SIG-M5 treated with dmso at 0.1 percent for 504 hours (cell line): ENCODE results near the gene CFAP77.

Experiments
- DNase-seq: peaks from one replicate; lab custom pipeline; 2025; ENCODE audit not compliant: unreplicated experiment; lab: John Stamatoyannopoulos, UW

The CFAP77 gene

DNA sequence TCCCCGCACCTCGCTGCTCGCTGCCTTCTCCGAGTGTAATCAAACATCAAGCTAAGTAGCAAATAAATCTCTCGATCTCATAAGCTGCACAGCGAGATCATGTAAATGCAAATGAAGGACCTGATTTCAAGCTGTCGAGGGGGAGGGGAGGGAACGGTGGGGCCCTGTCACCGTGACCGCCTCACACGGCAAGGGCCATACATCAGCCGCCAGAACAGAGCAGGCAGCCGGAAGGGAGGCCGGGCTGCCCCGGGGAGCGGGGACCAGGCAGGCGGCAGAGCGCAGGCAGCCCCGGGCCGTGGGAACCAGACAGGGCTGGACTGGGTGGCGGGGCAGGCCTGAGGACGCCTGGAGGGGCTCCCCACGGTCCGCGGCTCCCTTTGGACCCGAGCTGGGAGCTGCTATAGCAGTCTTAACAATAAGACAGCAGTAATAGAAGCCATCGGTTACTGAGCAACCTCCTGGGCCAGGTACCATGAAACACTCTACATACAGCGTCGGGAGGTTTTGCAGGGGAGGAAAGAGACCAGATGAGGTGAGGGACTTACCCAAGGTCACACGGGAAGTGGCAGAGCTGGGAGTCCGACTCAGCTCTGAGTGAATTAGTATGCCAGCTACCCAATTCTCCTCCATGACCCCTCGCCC is 76.8 kb downstream of the CFAP77 start:
- DNase-seq: no peak

DNA sequence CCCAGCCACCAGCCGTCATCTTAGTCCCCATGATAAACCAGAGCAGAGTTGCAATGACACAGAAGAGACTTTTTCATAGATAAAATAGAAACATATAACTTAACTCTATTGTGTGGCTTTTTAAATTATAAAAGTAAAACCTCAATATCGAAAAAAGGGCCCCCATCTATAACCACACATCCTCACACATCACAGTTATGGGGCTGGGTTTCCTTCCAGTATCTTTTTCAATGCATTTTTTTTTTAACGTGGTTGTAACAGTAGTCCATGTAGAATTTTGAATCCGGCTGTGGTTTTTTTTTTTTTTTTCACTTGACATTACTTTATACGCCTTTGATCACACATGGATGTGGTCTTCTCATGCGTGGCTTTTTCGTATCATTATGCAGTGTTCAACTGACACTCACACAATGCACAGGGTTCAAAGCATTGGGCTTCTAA is 77.4 kb downstream of the CFAP77 start:
- DNase-seq: no peak

DNA sequence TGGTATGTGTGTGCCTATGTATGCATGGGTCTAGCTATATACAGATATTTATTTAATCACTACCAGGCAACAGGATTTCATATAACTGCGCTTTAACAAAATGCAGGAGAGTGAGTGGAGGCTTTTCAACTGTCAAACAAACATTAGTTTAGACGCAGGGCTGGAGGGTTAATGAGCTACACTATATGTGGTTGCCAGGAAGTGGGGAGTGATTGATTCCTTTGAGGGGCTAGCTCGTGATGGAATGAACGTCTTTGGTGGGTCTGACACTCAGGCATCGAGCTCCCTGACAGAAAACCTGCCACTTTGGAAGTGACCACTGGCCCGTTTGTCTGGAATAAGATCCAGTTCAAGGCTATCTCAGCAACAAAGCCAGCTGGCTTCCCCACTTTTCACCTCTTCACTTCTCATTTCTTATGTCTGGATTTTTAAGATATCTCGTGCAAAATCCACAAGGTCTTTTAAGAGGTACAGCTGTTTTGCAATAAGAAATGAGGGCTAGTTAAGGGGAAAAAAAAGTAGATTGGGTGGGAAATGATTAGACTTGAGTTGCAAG is 78.0 kb downstream of the CFAP77 start:
- no peak for DNase-seq

DNA sequence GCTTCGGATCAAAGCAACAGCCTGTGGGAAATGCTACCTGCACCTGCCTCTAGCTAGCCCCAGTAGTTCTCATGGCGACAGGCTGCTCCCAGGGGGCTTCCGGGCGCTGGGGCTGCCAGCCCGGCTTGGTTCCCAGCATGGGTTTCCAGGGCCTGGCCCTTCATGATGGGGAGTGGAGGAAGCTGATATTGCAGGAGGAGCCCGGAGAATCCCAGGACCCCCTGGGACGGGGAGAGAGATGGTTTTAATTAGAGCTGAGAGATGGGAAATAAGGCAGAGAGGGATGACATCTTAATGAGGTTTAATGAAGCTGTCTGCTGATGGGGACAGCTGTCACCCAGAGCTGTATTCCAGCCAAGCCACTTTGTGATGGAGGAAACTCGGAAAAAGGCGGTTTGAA is 78.6 kb downstream of the CFAP77 start:
- no peak for DNase-seq

DNA sequence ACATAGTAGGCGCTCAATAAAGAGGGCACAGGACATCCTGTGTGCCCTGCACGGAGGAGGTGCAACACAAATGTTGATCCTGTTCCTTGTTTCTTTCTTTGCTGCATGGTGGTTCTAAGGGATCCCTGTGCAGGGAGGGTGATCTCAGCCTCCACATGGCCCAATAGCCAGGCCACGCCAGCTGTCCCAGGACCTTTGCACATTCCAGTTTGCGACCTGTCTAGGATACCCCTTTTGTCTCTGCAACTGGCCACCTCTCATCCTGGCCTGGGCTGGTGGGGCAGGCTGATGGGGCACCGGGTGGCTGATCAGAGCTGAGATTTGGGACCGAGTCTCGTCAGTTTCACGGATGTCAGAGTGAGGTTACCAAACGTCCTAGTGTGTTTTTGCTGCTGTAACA is 79.5 kb downstream of the CFAP77 start:
- no peak for DNase-seq

DNA sequence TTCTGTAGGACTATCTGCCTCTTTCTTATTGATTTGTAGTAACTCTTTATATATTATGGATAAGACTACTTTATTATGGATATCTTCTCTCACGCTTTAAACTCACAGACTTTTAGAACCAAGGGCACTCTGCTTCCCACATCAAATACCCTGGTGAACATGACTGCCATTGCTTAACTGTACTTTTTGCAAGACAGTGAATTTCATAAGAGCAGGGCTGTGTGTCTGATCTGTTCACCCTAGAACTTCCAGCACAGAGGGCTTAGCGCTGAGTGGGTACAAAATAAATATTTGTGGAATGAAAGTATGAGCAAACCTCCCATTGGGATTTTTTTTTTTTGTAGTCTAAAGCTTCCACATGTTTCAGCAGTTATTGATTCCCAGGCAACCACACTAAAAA is 84.8 kb downstream of the CFAP77 start:
- DNase-seq: no peak

DNA sequence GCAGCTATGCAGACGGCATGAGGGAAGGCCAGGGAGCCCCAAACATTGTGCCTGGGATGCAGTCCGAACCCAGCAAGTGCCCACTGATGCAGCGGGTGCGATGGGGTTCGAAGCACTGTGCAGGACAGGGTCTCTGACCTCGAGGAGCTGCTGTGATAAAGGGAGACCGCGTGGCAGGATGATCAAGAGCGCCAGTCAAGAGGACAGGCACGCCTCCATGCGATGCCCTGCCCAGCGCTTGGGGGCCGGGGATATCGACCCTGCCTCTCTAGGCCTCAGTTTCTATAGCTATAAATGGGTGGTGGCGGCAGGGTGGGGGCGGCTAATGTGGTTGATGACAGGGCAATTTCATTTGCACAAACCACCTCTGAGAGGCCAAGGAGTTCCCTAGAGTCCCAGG is 87.7 kb downstream of the CFAP77 start:
- DNase-seq: no peak

DNA sequence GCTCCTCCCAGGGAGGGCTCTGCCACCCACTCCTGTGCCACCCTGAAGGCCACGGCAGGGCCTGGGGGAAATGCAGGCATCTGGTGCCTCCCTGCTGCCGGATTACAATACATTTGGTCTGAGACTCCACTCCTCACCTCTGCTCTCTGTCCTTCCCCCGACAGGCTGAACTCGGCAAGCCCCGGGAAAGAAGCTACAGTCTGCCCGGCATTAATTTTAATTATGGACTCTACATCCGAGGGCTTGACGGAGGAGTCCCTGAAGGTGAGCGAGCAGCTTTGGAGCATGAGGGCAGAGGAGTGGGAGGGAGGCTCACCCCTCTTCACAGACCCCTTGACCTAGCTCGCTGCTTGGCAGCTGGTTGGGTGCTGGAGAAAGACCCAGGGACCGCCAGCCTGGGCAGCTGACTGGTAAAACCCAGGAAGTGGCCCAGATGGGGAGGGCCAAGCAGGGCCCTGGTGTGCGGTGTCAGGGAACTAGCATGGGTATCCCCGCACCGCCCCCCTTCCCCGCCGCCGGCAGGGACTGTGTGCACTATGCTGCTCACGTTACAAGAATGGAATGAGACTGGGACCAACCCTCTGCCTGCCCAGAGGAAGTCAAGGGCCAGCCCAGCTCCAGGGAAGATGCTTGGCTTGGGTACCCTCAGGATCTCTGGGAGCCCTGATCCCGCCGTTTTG is 88.7 kb downstream of the CFAP77 start:
- DNase-seq: no peak

DNA sequence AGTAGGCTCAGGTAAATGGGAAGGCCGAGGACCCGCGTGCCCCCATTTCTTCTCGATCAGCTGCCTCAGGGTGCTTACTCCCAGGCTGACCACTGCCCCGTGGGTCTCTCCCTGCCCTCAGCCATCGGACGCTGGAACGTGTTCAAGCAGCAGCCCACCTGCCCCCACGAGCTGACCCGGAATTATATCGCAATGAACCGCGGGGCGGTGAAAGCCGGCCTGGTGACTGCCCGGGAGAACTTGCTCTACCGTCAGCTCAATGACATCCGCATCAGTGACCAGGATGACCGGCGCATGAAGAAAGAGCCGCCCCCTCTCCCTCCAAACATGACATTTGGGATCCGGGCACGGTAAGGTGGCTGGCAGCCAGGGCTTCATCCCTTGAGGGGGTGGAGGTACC is 89.2 kb downstream of the CFAP77 start:
- DNase-seq: no peak

DNA sequence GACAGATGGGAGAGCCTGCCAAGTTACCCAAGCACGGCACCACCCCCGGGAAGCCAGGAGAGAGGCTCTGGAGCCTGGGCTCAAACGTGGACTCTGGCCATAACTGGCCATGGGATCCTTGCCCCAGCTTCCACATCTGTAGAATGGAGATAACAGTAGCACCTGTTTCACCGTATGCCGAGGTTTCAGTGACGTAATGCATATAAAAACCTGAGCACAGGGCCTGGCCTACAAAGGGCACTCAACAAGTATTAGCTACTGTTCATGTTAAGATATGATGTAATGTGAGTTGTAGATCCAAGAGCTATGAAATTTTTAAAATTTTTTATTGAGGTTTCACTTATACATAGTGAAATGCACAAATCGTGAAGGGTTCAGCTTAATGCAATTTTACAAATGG is 90.2 kb downstream of the CFAP77 start:
- DNase-seq: no peak

DNA sequence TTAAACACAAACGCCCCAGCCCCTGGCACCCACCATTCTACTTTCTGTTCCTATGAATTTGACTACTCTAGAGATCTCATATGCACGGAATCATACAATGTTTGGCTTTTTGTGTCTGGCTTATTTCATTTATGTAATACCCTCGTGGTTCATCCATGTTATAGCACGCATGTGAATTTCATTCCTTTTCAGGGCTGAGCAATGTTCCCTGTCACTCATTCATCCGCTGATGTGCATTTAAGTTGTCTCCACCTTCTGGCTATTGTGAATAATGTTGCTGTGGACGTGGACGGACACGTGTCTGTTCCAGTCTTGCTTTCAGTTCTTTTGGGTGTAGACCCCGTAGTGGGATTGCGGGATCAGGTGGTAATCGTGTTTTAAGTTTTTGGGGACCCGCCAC is 92.5 kb downstream of the CFAP77 start:
- no peak for DNase-seq

DNA sequence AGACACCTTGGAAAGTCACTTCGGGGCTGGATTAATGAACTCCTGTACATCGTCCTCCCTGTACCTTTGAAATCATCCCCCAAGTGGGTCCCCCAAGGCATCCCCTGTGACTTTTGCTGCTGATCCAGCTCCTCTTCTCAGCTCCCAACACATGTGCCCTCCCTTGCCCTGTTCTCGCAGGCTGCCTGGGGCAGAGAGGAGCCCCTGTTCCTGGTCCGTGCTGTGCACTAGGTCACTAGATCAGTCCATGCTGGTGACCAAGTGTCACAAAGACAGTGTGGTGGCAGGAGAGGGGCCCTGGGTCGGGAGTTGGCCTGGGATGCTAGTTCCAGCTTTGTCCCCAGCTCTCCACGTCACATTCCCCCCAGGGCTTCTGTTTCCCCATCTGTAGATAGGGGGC is 93.1 kb downstream of the CFAP77 start:
- no peak for DNase-seq

DNA sequence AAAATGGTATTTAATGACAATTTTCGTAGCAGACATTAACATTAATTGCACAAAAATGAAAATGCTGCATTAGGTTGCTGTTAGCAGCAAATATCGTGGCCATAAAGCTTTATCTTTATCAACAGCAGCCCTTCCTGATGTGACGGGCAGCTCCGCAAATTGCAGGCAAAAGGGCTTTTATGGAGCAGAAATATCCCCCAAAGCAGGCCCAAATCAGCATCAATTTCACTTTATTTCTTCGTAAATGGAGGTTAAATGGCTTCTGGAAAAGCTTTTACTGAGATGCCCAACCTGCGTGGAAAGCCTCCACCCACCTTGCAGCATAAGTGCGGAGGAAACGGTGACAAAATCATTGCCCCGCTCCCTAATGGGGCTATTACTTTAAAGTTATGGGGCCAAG is 94.5 kb downstream of the CFAP77 start:
- DNase-seq: no peak

DNA sequence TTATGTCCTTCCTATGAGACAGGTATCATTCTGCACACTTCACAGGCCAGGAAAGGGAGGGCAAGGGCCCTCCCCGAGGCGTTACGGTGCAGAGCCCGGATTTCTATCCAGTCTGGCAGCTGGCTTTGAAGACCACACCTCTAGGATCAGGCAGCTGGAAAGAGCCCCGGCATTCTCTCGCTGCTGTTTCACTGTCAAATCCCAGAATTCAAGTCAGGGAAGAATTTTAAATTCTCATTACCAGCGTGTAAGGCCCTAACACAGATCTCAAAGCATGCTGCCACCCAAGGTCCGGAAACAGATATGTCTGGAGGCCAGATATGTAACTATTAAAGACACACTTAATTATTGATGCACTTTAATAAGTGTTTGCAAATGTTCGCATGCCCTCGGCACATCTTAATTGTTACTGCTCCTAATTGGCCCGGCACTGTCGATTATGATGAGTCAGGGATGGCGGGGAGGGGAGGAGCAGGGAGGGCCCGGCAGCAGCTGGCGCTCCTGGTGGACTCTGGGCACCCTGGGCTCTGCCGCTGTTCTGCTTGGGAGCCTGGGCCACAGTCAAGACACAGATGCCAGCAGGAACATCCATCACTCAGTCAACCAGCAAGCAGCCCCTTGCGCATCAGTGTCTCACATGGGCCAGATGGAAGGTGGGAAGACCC is 96.1 kb downstream of the CFAP77 start:
- DNase-seq: no peak

DNA sequence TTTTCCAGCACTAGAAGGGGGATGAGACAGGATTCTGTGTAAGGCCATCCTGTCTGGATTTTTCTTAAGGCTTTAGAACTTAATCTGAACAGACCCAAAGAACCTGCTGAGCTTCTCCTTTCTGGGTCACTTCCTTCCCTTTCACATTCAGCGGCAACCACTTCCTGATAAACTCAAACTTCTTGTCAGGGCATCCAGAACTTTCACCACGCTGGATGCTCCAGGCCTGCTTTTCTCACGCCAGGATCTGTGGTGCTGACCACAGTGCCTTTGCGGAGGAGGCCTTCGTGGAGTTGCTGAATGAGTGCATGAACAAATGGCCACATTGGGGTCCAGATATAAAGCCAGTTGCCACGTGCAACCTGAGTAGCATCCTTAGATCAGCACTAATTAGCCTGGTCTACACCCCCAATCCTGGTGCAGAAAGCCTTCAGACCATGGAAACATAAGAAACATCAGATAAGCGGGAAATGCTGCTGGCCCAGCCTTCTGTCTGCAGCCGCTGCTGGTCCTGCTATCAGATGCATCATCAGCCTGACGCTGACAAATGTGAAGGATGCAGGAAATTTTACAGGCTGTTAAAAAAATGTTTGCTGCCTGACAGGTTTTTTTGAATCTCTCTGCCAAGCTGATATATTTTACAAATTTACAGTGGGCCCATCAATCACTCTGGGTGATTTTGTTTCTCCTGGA is 97.1 kb downstream of the CFAP77 start:
- DNase-seq: peak; percentile 14

DNA sequence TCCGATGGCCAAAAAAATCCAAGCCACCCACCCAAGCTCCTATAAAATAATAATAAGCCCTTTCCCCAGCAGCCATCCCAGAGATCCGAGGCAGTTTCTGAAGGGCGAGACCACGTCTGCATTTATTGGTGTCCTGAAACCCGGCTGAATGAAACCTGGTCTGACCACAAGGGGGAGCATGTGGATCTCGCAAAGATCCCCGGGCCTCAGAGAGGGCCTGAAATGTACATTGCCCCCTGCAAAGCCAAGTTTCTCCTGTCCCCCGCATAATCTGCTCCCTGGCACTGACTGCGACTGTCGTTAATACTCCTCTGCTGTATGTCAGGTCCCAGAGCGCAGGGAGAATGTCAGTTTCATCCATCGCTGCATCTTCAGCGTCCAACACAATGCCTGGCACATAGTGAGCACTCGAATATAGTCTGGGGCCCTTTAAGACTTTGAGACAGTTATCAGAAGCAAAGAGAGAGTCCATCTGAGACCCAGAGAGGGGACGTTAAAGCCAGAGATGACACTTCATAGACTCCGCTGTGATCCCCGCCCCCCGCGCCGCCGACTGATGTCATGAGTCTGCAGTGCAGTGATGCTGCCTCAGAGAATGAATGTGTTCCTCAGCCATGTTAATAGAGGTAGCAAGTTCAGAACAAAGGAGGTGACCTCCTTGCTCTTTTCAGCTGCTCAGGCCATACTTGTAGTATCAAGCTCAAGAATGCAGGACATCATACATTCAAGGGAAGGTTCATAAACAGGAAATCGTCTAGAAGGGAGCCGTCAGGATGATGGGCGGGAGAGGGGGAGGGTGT is 97.9 kb downstream of the CFAP77 start:
- peak; percentile 46 for DNase-seq

DNA sequence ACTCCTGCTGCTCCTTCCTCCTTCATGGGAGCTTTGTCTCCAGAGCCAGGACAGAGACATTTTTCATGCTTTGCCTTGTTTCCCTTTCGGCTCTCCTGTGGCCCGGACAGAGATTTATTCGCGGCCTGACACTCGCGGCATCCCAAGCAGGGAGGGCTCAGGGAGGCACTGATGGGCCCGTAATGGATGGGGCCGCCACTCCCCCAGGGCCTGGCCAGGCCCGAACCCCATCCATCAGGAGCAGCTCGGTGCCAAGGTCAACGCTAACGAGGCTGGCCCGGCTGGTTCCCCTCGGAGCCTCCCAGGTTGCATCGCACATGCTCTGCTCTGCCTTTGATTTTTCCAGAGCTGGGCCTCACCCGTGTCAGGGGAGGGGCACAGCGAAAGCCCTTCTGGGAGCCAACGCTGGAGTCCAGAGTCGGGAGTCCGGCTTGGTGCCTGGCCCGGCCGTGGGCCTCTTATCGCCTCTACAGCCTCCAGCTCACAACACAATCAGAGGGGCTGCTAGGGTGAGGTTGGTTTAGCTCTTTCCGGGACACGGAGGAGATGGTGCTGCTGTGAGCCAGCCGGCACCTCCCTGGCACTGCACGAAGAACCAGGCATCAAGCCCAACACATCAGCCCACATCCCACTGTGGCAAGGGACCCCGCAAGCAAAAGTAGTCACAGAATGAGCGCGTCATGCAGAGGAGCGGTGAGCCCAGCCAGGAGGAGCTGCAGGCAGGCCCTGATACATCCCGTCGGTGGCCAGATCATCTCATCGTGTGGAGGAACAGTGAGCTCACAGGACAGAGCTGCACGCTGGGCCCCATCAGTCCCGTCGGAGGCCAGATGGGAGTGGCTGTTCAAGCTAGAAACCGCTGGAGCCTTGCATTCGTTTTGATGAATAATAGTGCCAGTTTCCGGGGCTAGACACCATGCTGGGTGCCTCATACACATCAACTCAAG is 100.2 kb downstream of the CFAP77 start:
- no peak for DNase-seq

DNA sequence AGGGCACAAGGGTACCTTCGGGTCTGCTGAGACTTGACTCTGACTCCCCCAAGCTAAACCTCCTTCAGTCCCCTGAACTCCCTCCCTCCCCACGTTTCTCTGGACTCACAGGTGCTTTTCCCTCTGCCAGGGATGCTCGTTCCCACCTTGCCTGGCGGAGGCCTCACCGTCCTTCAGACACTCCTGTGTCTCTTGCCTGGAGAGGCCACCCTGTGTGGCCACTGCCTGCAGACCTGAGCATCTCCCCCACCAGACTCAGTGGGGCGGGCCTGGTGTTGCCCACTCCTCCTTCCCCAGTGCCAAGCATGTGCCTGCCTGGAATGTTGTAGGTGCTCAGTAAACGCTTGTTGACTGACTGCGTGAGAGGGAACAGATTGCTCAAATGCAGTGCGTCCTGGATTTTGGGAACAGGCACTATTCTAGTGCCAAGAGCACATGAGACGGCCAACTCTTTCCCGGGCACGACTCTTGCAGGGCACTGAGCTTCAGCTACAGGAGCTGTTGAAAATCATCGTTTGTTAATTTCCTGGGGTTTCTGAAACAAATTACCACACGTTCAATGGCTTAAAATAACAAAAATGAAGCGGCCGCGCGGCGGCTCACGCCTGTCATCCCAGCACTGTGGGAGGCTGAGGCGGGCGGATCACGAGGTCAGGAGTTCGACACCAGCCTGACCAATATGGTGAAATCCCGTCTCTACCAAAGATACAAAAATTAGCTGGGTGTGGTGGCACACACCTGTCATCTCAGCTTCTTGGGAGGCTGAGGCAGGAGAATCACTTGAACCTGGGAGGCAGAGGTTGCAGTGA is 101.4 kb downstream of the CFAP77 start:
- no peak for DNase-seq

DNA sequence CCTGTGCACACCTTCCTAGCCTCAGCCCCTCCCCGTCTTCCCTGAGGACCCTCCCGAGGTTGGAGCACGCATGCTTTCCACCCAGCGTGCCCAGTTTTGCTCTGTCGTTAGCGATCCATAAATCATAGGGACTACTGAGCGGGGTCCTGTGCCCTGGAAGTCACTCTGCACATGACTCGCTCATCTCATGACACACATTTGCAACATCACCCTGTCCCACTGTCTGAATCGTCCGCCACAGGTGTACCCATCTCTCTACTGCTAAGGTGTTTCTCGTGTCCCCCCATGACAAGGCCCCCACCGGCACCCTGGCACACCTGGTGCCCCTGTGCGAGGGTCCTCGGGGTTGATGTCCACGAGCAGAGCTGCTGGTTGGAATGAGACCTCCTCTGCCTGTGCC is 103.4 kb downstream of the CFAP77 start:
- DNase-seq: no peak
